Liver (tissue), 9 donors: ENCODE measurements around the gene MRGPRF. TPM values are rescaled to one million over a fixed set of nuclear protein-coding genes. Genes with fewer than 3 reads are reported as not detected.
"Not testable (repeated sequence)": the region's sequence is repeated elsewhere in the genome, so short reads cannot be mapped to it uniquely, and the experiment has no call there.

Experiments
- DNase-seq: peaks from one replicate; pipeline ENCODE4 v3.0.0-alpha.2; 2017; ENCODE audit warnings: low spot score
- H3K27ac ChIP-seq, 2 donors: one replicate each; pipeline ENCODE4 v1.7.0; 2013; ENCODE audit warnings: inconsistent platforms in 2 of 2, low read length in 2 of 2, control low read depth in 1 of 2, low read depth in 1 of 2, mild to moderate bottlenecking in 1 of 2
- H3K27me3 ChIP-seq, 4 donors: one replicate each; pipeline versions ENCODE4 v1.6.1 to v1.7.0; 2013; ENCODE audit warnings: low read length in 3 of 4, inconsistent platforms in 1 of 4, mild to moderate bottlenecking in 1 of 4, moderate library complexity in 1 of 4; ENCODE audit not compliant: control insufficient read depth in 4 of 4, insufficient read depth in 4 of 4
- H3K36me3 ChIP-seq, 4 donors: one replicate each; pipeline versions ENCODE4 v1.6.1 to v1.7.0; 2013; ENCODE audit warnings: low read length in 3 of 4, mild to moderate bottlenecking in 3 of 4, low read depth in 1 of 4, moderate library complexity in 1 of 4; ENCODE audit not compliant: control insufficient read depth in 4 of 4, insufficient read depth in 3 of 4
- H3K4me1 ChIP-seq, 4 donors: one replicate each; pipeline versions ENCODE4 v1.6.1 to v1.7.0; 2013; ENCODE audit warnings: low read length in 3 of 4, mild to moderate bottlenecking in 3 of 4, moderate library complexity in 1 of 4; ENCODE audit not compliant: control insufficient read depth in 4 of 4, insufficient read depth in 4 of 4
- H3K4me3 ChIP-seq, 3 donors: one replicate each; pipeline versions ENCODE4 v1.6.1 to v1.7.0; 2013; ENCODE audit warnings: low read length in 3 of 3, control low read depth in 1 of 3, low read depth in 1 of 3, mild to moderate bottlenecking in 1 of 3
- H3K9ac ChIP-seq, 2 donors: one replicate each; pipeline ENCODE4 v1.7.0; 2013; ENCODE audit warnings: low read length in 2 of 2, mild to moderate bottlenecking in 2 of 2, moderate library complexity in 2 of 2, control low read depth in 1 of 2, low read depth in 1 of 2
- H3K9me3 ChIP-seq, 4 donors: one replicate each; pipeline versions ENCODE4 v1.6.1 to v1.7.0; 2013; ENCODE audit warnings: low read length in 3 of 4; ENCODE audit not compliant: control insufficient read depth in 4 of 4
- GABPA ChIP-seq, 2 donors: IDR thresholded peaks in 1 of 2; conservative IDR thresholded peaks in 1 of 2; 2 replicates each; pipeline ENCODE4 v1.6.1; 2016; ENCODE audit warnings: antibody characterized with exemption in 2 of 2, mild to moderate bottlenecking in 1 of 2, moderate library complexity in 1 of 2
- HNF4G ChIP-seq: IDR thresholded peaks from 2 replicates; pipeline ENCODE4 v1.6.1; 2016; ENCODE audit warnings: antibody characterized with exemption
- NR2F2 ChIP-seq: IDR thresholded peaks from 2 replicates; pipeline ENCODE4 v1.6.1; 2016; ENCODE audit warnings: antibody characterized with exemption
- RXRA ChIP-seq, 2 donors: IDR thresholded peaks; 2 replicates each; pipeline ENCODE4 v1.6.1; 2017 to 2018; ENCODE audit warnings: antibody characterized with exemption in 2 of 2, mild to moderate bottlenecking in 1 of 2
- SP1 ChIP-seq: IDR thresholded peaks from 2 replicates; pipeline ENCODE4 v1.6.1; 2018; ENCODE audit warnings: antibody characterized with exemption, mild to moderate bottlenecking
- TAF1 ChIP-seq: conservative IDR thresholded peaks from 2 replicates; pipeline ENCODE4 v1.6.1; 2016; ENCODE audit warnings: antibody characterized with exemption, mild to moderate bottlenecking
- WGBS: extraction: QIAGEN DNeasy Blood & Tissue Kit; methylation state at CpG from one replicate; pipeline ENCODE4 v1.1.7; 2013; 5-methylcytosine and 5-hydroxymethylcytosine counted together
- polyA plus RNA-seq, 2 donors: library from polyadenylated mRNA; stranded (reverse) in 1 of 2; unstranded in 1 of 2; fragments of 200-250 nt in 1 of 2; fragments of >200 nt in 1 of 2; fragmentation: Nextera tagmentation in 1 of 2; extraction: Ambion mirVana in 1 of 2; gene quantifications; one replicate each; pipeline versions ENCODE4 v1.2.1 to v1.2.3, GENCODE V29; 2013 to 2015
- total RNA-seq, 2 donors: library from RNA; depleted of rRNA; stranded (reverse); fragments of >200 nt; gene quantifications; one replicate each; pipeline ENCODE4 v1.2.3, GENCODE V29; 2014
- TF ChIP-seq, protein P1 (sequence below): fragments of 150-350 bp; IDR thresholded peaks from 2 replicates; pipeline ENCODE4 v1.5.1; 2017; ENCODE audit warnings: improper control_type of control experiment, low read depth, low read length; ENCODE audit not compliant: missing input control
- TF ChIP-seq, protein P2 (sequence below): IDR thresholded peaks from 2 replicates; pipeline ENCODE4 v1.6.1; 2016; ENCODE audit warnings: antibody characterized with exemption
- donor health status: healthy.
- donor health status: healthy.
- donor health status: healthy.
- donor health status: healthy.
- donor health status: healthy.

MRGPRF gene
- total and polyA plus RNA-seq, 4 donors = 1.1 to 4.8 (median 2.5) TPM

DNA sequence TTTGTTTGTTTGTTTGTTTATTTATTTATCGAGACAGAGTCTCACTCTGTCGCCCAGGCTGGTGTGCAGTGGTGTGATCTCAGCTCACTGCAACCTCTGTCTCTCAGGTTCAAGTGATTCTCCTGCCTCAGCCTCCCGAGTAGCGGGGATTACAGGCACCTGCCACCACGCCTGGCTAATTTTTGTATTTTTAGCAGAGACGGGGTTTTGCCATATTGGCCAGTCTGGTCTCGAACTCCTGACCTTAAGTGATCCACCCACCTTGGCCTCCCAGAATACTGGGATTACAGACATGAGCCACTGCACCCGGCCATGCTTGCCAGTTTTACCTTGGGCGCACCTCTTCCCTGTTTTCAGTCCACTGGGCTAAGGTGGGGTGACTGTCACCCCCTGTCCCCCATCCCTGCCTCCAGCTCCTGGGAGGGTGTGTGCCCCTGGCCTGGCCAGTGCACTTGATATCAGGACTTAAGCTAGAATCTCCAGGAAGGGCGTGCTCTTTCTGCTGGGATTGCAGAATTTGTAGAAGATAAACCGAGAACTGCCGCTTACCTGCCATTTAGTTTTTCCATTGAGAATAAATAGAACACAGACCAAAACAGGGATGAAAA is 13.2 kb downstream of the MRGPRF start:
- Histone ChIP-seq H3K4me1 (peaks cover 8 to 24% (median 14%) of the 10 kb centered on the region in 4 donors), H3K27ac (peak overlapping the region; percentile 81 to 93)
- not testable (repeated sequence) for DNase-seq, H3K4me3 ChIP-seq, H3K27me3 ChIP-seq, H3K36me3 ChIP-seq, H3K9ac ChIP-seq, H3K9me3 ChIP-seq
- 89% methylated on average over 12 of the region's 12 CpGs for WGBS

DNA sequence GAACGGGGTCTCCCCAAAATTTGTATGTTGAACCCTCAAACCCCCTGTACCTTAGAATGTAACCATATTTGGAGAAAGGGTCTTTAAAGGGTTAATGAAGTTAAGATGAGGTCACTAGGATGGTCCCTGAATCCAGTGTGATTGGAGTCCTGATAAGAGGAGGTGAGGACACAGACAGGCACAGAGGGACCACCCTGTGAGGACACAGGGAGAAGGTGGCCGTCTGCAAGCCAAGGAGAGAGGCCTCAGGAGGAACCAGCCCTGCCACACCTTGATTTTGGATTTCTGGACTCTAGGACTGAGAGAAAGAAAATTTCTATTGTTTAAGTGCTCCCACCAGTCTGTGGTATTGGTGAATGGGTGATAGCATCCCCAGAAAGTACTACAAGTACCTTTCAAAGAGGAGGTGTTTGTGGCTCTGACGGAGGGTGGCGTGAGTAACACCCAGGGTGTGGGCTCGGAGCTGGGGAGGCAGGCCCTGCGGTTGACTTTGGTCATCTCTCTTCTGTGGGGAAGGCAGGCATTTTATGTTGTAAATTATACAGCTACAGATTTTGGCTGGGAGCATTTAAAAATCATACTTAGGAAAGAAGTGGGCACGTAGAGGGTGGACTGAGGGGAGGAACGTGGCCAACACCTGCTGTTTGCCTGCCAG is 13.8 kb downstream of the MRGPRF start:
- Histone ChIP-seq H3K9me3 (no peaks in the 10 kb centered on the region), H3K4me3 (no peak overlapping the region), H3K4me1 (peaks cover 8 to 24% (median 14%) of the 10 kb centered on the region in 4 donors), H3K9ac (no peak overlapping the region), H3K27ac (peak overlapping the region; percentile 49 to 93), H3K36me3 (no peaks in the 10 kb centered on the region), H3K27me3 (no peaks in the 10 kb centered on the region)
- TF ChIP-seq, protein P1, sequence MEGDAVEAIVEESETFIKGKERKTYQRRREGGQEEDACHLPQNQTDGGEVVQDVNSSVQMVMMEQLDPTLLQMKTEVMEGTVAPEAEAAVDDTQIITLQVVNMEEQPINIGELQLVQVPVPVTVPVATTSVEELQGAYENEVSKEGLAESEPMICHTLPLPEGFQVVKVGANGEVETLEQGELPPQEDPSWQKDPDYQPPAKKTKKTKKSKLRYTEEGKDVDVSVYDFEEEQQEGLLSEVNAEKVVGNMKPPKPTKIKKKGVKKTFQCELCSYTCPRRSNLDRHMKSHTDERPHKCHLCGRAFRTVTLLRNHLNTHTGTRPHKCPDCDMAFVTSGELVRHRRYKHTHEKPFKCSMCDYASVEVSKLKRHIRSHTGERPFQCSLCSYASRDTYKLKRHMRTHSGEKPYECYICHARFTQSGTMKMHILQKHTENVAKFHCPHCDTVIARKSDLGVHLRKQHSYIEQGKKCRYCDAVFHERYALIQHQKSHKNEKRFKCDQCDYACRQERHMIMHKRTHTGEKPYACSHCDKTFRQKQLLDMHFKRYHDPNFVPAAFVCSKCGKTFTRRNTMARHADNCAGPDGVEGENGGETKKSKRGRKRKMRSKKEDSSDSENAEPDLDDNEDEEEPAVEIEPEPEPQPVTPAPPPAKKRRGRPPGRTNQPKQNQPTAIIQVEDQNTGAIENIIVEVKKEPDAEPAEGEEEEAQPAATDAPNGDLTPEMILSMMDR = no peak
- no peak for TF ChIP-seq RXRA (IDR thresholded peaks at IDR 0.05)
- no peak for TF ChIP-seq HNF4G
- no peak for TF ChIP-seq SP1
- TF ChIP-seq, protein P2, sequence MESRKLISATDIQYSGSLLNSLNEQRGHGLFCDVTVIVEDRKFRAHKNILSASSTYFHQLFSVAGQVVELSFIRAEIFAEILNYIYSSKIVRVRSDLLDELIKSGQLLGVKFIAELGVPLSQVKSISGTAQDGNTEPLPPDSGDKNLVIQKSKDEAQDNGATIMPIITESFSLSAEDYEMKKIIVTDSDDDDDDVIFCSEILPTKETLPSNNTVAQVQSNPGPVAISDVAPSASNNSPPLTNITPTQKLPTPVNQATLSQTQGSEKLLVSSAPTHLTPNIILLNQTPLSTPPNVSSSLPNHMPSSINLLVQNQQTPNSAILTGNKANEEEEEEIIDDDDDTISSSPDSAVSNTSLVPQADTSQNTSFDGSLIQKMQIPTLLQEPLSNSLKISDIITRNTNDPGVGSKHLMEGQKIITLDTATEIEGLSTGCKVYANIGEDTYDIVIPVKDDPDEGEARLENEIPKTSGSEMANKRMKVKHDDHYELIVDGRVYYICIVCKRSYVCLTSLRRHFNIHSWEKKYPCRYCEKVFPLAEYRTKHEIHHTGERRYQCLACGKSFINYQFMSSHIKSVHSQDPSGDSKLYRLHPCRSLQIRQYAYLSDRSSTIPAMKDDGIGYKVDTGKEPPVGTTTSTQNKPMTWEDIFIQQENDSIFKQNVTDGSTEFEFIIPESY = no peak
- DNase-seq = no peak
- 91% methylated on average over 8 of the region's 8 CpGs for WGBS

DNA sequence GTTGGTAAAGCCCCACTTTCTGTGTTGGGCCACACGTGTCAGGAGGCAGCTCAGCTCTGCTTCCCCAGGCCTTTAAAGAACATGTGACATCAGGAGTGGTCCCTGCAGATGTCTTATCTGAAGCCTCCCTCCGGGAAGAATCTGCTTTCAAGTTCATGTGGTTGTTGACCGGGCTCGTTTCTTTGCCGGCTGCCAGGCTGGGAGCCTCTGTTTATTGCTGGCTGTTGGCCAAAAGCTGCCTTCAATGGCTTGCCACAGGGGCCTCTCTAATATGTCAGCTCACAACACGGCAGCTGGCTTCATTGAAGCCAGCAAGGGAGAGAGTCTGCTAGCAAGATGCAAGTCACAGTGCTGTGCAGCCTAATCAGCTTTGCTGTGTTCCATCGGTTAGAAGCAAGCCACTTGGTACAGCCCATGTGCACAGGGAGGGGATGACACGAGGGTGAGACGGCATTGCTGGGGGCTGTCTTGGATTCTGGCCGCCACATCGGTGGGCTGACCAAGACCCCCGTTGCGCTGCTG is 14.6 kb downstream of the MRGPRF start:
- H3K9ac ChIP-seq = no peak overlapping the region
- no peaks in the 10 kb centered on the region for H3K27me3 ChIP-seq
- no peaks in the 10 kb centered on the region for H3K9me3 ChIP-seq
- TF ChIP-seq NR2F2 = no peak
- TF ChIP-seq GABPA (IDR thresholded peaks at IDR 0.05 in 1 of 2, conservative IDR thresholded peaks at IDR 0.05 in 1 of 2) = no peak
- TF ChIP-seq TAF1 = no peak
- WGBS = 42% methylated on average over 13 of the region's 13 CpGs
- DNase-seq = no peak
- peaks cover 8 to 24% (median 13%) of the 10 kb centered on the region in 4 donors for H3K4me1 ChIP-seq
- H3K27ac ChIP-seq = no peak overlapping the region
- no peak overlapping the region for H3K4me3 ChIP-seq
- no peaks in the 10 kb centered on the region for H3K36me3 ChIP-seq
